ENCODE measurements around the gene CSTB.
A peak's percentile ranks its signal among the peaks of the same experiment; 100 is the strongest.

The CSTB gene

GRCh38 chr21:43810505-43811261 is 34.6 kb upstream of the CSTB start:
- DNase-seq (ENCODE audit: low spot score) = peak; percentile 96

DNA sequence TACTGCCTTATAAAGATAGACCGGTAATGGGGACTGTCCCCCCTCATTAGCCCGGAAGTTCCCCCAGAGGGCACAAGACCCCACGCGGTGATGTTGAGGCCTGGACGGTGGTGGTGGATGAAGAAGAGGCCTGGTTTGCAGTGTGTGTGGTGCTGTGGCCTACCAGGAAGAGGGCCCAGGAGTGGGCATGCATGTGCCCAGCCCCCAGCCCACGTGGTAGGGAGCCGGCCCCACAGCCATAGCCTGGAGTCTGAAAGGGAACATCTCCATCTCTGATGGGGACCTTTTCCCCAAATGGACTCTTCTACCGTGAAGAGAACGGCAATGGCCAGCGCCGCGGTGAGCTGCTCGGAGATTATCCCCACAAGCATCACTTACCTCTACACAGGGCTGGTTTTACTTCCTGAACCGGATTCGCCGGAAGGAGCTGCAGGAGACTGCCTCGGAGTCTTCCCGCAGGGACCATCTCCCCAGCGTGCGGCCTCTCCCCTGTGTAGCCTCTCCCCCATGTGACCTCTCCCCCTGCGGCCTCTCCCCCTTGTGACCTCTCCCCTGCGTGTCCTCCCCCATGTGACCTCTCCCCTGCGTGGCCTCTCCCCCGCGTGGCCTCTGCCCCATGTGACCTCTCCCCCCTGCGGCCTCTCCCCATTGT is 33.9 kb upstream of the CSTB start:
- DNase-seq (ENCODE audit: low spot score) = no peak

- DNase-seq (ENCODE audit: low spot score) = no peak
Observed at GRCh38 chr21:43809346-43809799, 33.3 kb upstream of the CSTB start.

GRCh38 chr21:43808832-43809251 is 32.7 kb upstream of the CSTB start:
- no peak for DNase-seq (ENCODE audit: low spot score)

GRCh38 chr21:43808367-43808766 is 32.3 kb upstream of the CSTB start:
- DNase-seq (ENCODE audit: low spot score) = no peak

- DNase-seq (ENCODE audit: low spot score) = no peak
Observed at GRCh38 chr21:43806017-43806710, 30.1 kb upstream of the CSTB start.

GRCh38 chr21:43805275-43805800 is 29.2 kb upstream of the CSTB start:
- no peak for DNase-seq (ENCODE audit: low spot score)

GRCh38 chr21:43803558-43804300 is 27.6 kb upstream of the CSTB start:
- peak; percentile 9 for DNase-seq (ENCODE audit: low spot score)

DNA sequence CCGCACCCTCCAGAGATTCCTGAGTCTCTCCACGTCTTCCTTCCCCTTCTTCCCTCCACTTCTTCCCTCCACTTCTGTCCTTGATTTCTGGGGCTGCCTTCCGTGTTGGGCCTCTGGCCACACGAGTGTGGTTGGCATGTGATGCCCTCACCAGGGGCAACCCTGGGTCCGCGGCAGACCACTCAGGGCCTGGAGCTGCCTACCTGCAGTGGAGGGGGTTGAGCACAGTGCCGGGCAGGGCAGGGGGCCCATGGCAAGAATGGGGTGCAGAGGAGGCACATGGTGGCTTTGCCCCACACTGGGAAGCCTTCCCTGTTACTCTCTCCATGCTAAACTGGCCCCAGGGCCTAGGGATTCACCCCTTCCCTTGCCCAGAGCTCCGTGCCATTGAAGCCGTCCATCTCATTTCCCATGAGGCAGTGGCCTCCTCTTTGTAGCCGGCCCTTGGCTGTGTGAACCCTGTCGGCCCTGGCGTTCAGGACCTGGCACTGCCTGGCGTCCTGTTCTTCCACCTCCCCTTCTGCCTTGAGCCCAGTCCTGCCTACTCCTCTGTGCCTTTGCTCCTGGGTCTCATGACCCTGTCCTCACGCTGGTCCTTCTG is 26.7 kb upstream of the CSTB start:
- DNase-seq (ENCODE audit: low spot score) = no peak

GRCh38 chr21:43801006-43801783 is 25.1 kb upstream of the CSTB start:
- DNase-seq (ENCODE audit: low spot score) = no peak

- no peak for DNase-seq (ENCODE audit: low spot score)
Observed at GRCh38 chr21:43800566-43800965, 24.5 kb upstream of the CSTB start.

DNA sequence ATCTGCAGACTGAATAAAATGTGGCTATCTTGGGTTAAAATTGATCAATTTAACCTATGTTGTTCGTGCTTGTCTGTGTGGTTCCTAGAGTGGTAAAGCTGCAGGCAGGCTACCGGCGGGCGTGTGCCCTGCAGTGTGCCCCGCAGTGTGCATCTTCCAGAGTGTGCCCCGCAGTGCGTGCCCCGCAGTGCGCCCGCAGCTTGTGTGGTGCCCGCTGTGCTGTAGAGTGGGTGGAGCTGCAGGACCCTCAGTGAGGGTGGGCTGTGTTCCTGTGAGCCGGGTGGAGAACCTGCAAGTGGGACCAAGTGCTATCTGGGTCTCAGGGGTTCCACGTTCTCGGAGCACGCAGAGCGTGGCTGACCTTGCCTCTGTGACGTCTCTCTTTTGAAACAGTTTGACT is 24.0 kb upstream of the CSTB start:
- DNase-seq (ENCODE audit: low spot score) = no peak

DNA sequence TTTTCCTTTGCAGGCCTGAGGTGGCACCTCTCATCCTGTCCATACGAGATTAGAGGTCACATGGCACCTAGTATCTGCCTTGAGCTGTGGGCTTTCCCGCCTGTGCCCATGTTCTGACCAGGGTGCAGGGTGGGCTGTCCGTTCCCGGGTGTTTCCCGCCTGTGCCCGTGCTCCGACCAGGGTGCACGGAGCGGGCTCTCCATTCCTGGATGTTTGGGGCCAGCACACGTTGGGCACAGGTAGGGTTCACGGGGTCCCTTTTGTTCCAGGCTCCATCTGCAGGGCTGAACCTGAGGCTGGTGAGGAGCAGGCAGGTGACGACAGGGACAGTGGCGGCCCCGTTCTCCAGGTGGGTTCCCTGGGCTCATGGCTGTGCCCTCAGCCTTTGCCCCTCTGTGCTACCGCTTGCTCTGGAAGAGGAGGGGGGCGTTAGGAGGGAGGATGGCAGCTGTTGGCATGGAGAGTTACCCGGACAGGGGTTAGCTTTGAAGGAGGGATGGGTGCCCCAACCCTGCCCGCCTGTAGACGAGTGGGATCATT is 23.3 kb upstream of the CSTB start:
- peak; percentile 4 for DNase-seq (ENCODE audit: low spot score)

GRCh38 chr21:43797925-43798715 is 22.0 kb upstream of the CSTB start:
- DNase-seq (ENCODE audit: low spot score) = no peak

DNA sequence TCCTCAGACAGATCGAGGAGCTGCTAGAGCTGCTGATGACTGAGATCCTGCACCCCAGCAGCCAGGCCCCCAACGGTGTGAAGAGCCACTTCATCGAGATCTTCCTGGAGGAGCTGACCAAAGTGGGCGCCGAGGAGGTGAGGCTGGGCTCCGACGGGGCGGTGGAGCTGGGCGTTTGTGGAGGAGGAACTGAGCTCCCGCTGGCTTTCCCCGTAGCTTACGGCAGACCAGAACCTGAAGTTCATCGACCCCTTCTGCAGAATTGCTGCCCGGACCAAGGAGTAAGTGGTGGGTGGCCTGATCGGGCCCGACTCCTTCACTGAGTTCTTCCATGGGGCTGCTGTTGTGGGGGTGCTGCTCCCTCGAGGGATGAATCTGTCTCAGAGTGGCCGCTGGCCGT is 21.3 kb upstream of the CSTB start:
- DNase-seq (ENCODE audit: low spot score) = no peak

DNA sequence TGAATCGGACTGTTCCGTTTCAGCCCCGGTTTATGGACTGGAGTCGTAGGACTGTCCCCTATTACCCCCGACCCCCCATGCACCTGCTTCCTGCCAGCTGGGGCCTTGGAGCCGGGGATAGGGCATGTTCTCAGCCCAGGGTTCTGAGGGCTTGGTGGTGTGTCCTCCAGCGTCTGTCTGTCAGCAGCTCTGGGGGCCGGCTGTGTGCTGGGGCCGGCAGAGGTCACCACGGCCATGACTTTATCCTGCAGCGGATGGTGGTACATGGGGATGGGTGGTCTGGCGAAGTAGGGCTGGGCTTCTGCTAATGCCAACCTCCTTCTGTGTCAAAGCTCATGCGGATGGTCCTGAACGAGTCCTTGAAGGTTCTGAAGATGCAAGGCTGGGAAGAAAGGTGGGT is 18.7 kb upstream of the CSTB start:
- no peak for DNase-seq (ENCODE audit: low spot score)

GRCh38 chr21:43794311-43794710 is 18.2 kb upstream of the CSTB start:
- DNase-seq (ENCODE audit: low spot score) = no peak

- DNase-seq (ENCODE audit: low spot score) = no peak
Observed at GRCh38 chr21:43793243-43793642, 17.1 kb upstream of the CSTB start.

DNA sequence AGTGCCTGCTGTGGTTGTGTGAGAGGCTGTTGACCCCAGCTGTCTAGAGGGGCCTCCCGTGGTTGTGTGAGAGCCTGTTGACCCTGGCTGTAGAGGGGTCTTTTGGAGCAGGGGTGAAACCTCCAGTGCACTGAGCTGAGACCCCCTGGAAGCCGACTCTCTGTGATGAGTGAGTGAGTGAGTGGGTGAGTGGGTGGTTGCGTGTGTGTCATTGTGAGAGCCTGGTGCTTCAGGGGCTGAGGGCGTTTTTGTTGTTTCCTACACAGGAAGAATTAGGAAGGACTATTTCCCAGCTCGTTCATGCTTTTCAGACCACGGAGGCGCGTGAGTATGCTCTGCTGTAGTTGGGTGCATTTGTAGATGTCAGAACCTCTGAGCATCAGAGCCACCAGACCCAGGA is 16.3 kb upstream of the CSTB start:
- DNase-seq (ENCODE audit: low spot score) = no peak

- DNase-seq (ENCODE audit: low spot score) = no peak
Observed at GRCh38 chr21:43790010-43790524, 14.0 kb upstream of the CSTB start.
